GM13977 (cell line): ENCODE results near the gene PDIA4.

Source experiments
- DNase-seq: peaks from one replicate; pipeline ENCODE4 v3.0.0; 2012; ENCODE audit warnings: low spot score
- in situ Hi-C: fragments of 300-500 bp; cut with MboI; formaldehyde crosslinking; loops from one replicate; pipeline ENCODE4 v1.12.0; 2022; ENCODE audit warnings: low sequenced_read_pairs, low pct_unique_long_range_greater_than_20kb, mixed read lengths, inconsistent platforms; ENCODE audit not compliant: unreplicated experiment
- TF ChIP-seq, protein P1 (sequence below): IDR thresholded peaks from 2 replicates; pipeline ENCODE4 v1.5.1; 2012; ENCODE audit warnings: mild to moderate bottlenecking, control low read depth; ENCODE audit not compliant: insufficient read depth; ENCODE audit errors: extremely low read depth, missing control alignments

PDIA4 gene

DNA sequence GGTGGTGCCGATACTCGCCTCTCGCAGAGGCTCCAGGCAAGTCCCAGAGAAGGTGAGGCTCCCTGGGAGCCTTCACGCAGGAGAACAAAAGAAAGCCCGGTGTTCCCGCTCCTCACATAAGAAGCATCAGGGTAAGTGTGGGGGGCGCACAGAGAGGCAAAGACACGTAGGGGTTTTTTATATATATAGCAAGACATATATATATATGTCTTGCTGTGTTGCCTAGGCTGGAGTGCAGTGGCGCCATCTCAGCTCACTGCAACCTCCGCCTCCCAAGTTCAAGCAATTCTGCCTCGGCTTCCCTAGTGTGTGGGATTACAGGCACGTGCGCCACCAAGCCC, 61.3 kb downstream of the PDIA4 start:
- in situ Hi-C loops = loop anchor here (10.0 kb wide), 2 partner anchors 462 to 702 kb away; no protein-coding TSS in a partner anchor
- no peak for DNase-seq
- TF ChIP-seq, protein P1, sequence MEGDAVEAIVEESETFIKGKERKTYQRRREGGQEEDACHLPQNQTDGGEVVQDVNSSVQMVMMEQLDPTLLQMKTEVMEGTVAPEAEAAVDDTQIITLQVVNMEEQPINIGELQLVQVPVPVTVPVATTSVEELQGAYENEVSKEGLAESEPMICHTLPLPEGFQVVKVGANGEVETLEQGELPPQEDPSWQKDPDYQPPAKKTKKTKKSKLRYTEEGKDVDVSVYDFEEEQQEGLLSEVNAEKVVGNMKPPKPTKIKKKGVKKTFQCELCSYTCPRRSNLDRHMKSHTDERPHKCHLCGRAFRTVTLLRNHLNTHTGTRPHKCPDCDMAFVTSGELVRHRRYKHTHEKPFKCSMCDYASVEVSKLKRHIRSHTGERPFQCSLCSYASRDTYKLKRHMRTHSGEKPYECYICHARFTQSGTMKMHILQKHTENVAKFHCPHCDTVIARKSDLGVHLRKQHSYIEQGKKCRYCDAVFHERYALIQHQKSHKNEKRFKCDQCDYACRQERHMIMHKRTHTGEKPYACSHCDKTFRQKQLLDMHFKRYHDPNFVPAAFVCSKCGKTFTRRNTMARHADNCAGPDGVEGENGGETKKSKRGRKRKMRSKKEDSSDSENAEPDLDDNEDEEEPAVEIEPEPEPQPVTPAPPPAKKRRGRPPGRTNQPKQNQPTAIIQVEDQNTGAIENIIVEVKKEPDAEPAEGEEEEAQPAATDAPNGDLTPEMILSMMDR = no peak

- DNase-seq = no peak
- in situ Hi-C loops = loop anchor here (10.0 kb wide), 2 partner anchors 460 to 700 kb away; no protein-coding TSS in a partner anchor
- TF ChIP-seq, protein P1 = no peak
Measured at GRCh38 chr7:148964483-148965267, 63.6 kb downstream of the PDIA4 start.

DNA sequence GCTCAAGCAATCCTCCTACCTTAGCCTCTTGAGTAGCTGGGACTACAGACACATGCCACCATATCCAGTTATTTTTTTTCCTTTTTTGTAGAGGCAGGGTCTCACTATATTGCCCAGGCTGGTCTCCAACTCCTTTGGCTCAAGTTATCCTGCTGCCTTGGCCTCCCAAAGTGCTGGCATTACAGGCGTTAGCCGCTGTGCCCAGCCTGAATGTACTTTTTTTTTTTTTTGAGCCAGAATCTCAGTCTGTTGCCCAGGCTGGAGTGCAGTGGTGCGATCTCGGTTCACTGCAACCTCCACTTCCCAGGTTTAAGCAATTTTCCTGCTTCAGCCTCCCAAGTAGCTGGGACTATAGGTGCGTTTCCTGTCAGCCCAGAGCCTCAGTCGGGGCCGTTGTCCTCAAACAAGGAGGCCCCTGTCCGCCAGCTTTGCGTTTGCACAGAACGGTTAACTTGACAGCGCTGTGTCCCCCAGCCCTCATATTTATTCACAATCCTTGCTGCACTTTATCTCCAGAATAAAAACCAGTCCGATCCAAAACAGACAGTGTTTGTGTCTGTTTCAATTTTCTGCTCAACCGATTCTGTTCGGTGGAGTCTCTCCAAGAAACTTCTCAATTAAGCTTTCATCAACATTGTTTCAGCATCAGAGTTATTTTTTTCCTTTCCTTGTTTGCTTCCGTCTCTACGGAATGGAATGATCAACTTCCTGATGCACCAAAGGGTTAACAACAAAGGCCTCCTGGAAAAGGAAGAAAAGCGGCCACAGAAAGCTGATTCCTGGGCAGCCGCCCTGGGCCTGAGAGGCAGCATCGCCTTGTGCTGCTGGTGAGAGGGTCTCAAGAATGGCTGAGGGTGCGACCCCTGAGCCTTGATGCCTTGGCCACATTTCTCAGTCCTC, 64.5 kb downstream of the PDIA4 start:
- in situ Hi-C loops = loop anchor here (10.0 kb wide), 2 partner anchors 459 to 699 kb away; no protein-coding TSS in a partner anchor
- no peak for DNase-seq
- TF ChIP-seq, protein P1 = no peak

GRCh38 chr7:148962823-148963582, 65.3 kb downstream of the PDIA4 start:
- DNase-seq = peak; percentile 71
- in situ Hi-C loops = loop anchor here (10.0 kb wide), 2 partner anchors 458 to 698 kb away; no protein-coding TSS in a partner anchor

DNA sequence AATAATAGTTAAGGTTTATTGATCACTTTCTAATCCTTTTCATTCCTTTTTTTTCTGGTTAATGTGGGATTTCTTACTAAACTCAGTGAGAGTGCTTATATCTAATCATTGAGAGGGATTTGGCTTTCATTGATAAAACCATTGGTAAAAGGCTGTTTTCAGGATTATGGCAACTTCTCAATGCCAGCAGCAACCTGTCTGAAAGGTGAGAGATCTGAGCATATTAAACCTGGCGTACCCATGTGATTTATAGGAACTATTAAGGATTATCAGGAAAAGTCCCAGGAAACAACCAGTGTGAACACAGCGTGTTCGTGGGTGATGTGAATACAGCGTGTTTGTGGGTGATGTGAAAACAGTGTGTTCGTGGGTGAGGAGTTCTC, 65.9 kb downstream of the PDIA4 start:
- DNase-seq = no peak
- in situ Hi-C loops = loop anchor here (10.0 kb wide), 2 partner anchors 458 to 698 kb away; no protein-coding TSS in a partner anchor
- TF ChIP-seq, protein P1 = no peak

More at GRCh38 chr7:148962823-148963582, 65.3 kb downstream of the PDIA4 start:
- TF ChIP-seq, protein P1 = peak; percentile 89

DNA sequence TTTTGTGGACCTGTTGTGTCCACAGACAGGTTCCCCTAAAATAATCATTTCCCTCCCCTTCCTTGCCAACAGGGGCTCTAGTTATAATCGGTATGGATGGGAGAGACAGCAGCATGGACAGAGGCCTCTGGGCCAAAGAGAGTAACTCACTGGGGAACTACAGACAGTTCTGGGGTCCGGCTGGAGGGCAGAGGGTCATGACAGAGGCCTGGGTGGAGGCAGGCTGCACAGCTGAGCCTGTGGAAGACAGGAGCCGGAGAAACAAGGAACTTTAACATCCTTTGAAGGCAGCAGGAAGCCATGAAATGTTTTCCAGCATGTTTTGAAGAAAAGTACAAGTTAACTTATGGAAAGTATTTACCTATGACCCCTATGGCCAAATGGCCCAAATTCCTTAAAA, 68.6 kb downstream of the PDIA4 start:
- TF ChIP-seq, protein P1 = no peak
- DNase-seq = no peak
- in situ Hi-C loops = loop anchor here (10.0 kb wide), 2 partner anchors 455 to 695 kb away; no protein-coding TSS in a partner anchor
